Fibroblast of skin of left biceps (primary cell): ENCODE measurements around the gene CELA3A.
"Not testable (repeated sequence)": the region's sequence is repeated elsewhere in the genome, so short reads cannot be mapped to it uniquely, and the experiment has no call there.

ENCODE experiments used
- DNase-seq, 2 experiments: peaks; one replicate each; pipeline ENCODE4 v3.0.0-alpha.2; 2013; ENCODE audit warnings: low read depth in 2 of 2

The CELA3A gene

DNA sequence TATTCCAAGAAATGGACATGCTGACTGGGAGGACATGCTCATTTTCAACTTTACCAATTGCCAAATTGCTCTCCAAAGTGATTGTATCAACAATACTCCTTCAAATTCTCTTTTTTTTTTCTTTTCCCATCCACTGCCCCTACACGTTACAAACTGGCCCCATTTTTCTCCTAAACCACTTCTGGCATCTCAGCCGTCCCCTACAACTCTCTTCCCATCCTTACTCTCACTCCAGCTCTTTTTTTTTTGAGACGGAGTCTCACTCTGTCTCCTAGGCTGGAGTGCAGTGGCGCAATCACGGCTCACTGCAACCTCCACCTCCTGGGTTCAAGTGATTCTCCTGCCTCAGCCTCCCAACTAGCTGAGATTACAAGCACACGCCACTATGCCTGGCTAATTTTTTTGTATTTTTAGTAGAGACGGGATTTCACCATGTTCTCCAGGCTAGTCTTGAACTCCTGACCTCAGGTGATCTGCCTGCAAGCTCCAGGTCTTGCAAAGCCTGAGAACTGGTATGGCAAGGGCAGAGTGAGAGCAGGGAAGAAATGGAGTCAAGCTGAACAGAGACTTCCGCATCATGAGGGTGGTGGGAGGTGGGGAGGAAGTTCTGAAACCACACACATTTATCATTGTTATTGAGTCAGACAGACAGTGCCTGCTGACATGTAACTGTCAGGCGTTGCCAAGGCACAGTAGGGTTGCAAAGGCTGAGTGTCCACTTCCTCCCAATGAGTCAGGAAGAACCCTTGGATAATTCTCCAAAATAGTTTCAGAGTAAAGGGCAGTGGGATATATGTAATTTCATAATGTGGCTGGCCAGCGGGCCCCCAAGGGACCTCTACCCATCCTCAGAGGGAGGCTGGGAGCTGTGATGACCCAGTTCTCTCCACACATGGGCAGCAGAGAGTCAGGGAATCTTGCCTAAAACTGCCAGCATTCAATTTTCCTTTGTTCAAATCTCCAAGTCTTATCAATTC is 17.4 kb downstream of the CELA3A start:
- DNase-seq = peak; percentile 75

DNA sequence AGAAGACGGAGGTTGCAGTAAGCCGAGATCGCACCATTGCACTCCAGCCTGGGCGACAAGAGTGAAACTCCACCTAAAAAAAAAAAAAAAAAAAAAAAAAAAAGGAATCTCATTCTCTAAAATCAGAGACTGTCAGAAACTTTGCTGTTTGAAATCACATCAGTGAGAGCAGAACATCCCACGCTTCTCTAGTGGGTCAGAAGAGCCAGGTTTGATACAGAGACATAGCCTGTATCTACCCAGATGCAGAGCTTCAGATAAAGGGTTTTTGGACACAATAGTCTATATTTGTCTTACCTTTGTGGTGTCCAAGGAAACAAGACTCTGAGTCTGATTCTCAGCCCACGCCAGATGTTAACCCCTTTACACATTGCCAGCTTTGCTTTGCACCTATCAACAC is 19.6 kb downstream of the CELA3A start:
- no peak for DNase-seq

DNA sequence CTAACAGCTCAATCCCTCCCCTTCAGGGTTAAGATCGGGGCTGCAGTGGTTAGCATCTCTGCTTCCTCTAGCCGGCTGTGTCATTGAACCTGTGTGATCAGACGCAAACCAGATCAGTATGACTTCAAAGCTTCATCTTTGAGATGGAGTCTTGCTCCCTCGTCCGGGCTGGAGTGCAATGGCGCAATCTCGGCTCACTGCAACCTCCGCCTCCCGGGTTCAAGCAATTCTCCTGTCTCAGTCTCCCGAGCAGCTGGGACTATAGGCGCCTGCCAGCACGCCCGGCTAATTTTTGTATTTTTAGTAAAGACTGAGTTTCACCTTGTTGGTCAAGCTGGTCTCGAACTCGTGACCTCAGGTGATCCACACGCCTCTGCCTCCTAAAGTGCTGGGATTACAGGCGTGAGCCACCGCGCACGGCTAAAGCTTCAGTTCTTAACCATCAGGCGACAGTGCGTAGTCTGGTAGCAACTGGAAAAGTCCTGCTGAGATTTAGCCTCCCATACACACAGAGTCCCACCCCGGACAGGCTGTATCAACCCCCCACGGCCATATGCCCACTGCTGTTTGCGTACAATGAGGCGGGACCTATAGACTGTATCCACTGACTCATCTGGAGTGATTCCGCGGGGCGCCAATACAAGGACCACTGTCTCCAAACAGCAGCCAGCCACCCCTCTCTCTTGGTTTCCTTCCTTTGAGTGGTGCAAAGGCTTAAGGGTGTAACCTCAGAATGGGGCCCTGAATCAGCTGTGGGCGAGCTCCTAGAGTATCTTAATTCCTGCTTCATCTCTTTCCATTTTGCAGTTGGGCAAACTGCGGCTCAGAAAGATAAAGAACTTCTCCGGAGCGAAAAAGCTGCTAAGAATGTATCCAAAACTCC is 23.3 kb downstream of the CELA3A start:
- DNase-seq = peak; percentile 58 to 60

DNA sequence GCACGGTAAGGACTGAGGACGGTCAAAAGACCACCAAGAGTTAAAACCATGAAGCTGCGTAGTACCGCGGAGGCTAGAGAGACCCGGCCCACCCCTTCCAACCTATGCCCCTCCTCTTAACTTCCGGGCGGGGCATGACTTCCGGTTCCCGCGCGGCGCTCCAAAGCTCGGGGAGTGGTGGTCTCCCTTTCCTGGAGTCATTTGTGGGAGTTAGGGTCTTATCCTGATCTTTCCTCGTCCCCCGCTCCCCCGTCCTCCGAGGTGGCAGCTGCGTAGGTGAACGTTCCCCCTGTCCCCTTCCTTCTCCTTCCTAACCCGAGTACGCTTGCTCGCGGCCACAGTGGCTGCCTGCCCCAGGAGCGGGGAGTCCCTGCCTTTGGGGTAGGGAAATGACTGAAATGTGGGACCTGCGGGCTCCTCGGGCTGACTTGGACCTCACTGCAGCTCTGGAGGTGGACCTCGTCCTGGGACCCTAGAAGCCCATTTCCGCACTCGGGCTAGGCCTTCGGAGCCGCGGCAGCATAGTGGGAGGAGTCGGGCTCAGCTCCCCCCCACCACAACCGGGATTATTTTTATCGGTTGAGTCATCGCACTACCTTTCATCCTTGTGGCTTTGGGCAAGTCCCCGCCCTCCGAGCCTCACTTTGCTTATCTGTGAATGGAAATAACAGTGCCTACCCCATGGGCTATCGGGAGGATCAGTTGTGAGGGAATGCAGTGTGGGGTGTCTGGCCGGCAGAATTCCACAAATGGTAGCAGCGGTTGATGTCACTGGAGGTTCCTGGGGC is 24.1 kb downstream of the CELA3A start:
- peak; percentile 60 to 64 for DNase-seq

DNA sequence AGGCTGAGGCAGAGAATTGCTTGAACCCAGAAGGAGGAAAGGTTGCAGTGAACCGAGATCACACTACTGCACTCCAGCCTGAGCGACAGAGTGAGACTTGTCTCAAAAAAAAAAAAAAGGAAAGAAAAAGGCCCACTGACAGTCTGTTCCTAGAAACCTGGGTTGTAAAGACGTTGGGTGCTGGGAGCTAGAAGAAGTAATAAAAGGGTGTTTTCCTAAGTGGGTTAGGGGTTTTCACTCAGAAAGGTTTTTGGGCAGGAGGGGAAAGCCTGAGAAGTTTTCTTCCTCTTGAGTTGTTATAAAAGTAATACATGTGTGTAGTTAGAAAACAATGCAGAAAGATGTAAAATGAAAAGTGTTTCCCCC is 25.4 kb downstream of the CELA3A start:
- no peak for DNase-seq

DNA sequence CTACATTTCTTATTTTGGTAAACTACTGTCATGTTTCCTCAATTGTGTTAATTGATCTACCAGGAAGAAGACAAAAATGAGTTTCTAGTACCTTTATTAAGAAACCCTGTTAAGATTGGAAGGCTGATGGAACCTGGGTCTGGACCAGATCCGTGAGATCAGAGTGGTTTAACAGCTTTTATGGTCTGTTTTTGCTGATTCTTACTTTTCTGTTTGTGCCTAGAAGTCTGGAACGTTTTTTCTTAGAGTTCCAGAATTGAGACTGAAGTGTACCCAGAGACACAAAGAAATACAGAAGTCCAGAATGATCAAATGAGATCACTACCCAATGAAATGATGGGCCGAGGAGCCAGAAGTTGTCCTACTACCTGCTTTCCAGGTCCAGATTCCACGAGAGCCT is 28.6 kb downstream of the CELA3A start:
- DNase-seq = no peak

DNA sequence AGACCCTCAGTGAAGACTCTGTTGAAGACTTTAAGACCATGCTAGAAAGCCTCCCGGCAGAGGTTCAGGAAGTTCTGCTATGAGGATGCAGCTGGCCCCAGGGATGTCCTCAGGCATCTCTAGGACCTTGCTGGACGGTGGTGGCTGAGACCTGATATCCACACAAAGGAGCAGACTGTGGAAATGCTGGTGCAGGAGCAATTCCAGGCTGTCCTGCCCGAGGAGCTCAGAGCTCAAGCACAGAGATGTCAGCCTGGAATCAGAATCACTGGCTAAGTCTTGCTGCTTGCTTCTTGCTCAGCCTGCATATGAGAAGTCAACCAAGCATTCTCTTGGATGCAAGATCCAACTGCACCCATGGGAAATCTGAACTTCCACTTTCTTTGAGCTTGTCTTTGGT is 29.0 kb downstream of the CELA3A start:
- no peak for DNase-seq

DNA sequence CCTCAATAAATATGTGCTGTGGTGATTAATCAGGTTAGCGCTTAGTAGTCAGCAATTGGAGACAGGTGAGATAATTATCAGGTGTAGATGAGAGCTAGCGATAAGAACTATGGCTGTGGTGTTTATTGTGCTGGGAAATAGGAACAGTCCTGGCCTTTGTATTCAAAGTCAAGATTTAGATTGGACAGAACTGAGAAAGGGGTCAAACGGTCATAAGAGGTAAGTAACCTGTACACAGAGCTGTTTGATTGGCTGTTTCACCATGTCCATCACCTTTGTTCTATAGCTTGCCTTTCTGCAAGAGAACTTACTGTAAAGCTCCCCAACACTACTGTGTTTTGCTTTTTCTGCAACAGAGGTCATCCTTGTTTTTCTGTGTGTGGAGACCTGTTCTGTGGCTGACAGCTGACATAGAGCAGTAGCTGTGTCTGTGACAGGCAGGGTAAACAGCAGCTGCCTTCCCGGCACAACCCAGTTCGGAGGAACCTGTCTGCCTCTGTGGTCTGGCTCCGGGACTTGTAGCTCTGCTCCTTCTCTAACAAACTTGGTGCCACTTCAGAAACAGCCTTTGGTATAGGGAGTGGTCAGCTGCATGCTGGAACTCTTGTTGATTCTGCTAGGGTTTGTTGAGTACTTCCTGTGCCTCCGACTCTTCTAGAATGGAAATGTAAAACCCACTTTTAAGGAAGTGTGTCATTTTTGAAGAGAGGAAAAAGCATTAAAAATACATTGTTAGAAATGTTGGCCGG is 29.9 kb downstream of the CELA3A start:
- DNase-seq = no peak

DNA sequence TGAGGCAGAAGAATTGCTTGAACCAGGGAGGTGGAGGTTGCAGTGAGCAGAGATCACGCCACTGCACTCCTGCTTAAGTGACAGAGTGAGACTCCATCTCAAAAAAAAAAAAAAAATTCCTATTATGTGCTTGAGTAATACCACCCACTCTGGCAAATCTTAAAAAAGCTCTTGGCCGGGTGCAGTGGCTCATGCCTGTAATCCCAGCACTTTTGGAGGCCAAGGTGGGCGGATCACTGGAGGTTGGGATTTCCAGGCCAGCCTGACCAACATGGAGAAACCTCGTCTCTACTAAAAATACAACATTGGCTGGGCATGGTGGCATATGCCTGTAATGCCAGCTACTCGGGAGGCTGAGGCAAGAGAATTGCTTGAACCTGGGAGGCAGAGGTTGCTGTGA is 33.4 kb downstream of the CELA3A start:
- not testable (repeated sequence) for DNase-seq

DNA sequence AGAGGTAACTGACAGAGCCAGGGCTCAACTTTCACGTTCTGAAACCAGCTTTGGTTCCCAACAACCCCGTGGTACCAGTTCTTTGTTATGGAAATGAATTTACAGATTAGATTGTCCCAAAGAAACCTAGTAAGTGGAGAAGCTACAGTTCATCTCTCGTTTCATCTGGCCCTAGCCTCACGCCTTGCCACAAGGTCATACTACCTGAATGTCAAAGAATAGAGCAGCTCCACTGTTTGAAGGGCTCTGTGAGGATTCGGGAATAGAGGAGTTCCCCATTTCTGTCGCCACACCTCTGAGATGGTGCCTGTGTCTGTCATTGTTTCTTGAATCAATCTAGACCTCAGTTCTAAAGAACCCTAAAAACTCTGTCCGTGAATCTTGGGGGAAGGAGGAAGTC is 36.1 kb downstream of the CELA3A start:
- no peak for DNase-seq

DNA sequence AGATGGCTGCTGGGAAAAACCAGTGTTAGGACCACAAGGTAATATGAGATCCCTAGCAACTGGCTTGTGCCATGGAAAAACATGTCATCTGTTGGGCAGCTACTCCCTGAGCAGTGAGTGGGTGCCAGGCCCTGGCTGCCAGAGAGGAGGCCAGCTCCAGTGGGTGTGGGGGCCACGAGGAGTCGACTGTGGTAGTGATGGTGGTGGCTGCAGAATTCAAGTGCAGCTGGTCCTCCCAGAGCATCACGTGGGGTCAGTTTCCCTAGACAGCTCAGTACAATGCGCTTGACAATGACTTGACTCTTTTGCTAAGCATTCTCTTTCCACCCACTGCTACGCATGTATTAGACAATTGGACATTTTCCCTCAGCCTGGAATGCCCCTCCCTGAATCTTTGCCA is 36.6 kb downstream of the CELA3A start:
- no peak for DNase-seq

DNA sequence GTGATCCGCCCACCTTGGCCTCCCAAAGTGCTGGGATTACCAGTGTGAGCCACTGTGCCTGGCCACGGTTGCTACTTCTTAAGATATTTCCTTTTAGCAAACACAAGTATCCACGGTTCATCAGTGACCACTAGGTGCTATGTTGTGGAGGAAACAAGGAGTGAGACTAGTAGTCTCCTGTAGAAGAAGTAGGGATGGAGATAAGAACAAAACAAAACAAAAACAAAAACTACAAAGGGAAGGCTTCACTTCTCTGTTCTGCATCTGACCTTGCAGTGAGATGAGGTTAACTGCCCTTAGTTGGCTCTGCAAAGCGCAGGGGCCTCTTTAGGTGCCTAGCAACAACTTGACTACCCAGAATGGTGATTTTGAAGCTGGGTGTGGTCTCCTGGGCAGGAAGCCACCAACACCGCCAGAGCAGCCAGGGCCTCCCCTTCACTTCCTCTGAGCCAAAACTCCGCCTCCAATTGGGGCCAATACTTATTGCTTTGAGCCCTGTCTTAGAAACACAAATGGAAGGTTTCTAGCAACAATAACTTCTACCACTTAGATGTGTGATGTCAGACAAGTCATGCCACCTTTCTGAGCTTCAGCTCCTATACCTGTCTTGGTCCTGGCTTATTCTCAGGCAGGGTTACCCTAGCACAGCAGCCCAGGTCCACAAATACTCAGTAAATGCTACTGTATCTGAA is 38.3 kb downstream of the CELA3A start:
- no peak for DNase-seq

DNA sequence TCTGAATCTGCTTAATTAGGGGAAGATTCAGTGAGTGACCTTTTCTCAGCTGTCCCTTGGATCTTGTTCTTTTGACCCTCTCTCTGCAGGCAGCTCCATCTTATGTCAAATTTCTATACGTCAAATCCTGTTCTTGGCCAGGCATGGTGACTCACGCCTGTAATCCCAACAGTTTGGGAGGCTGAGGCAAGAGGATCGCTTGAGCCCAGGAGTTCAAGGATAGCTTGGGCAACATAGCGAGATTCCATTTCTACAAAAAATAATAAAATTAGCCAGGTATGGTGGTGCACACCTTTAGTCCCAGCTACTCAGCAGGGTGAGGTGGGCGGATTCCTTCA is 38.8 kb downstream of the CELA3A start:
- no peak for DNase-seq

DNA sequence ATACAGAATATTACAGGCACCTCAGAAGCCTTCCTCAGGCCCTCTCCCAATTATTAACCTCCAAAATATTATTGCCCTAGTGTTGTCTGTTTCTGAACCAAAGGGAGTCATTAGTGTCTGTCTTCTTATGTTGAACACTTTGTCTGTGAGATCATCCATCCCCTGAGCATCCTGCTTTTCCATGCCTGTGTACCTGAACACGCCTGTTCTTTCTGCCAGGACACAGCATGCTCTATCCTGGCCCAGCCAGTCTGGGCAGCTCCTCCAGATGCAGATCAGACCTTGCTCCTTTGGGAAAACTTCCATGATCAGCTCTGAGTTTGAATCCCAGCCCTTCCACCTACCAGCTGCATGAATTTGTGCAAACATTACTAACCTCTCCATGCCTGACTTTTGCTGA is 40.0 kb downstream of the CELA3A start:
- DNase-seq = no peak

DNA sequence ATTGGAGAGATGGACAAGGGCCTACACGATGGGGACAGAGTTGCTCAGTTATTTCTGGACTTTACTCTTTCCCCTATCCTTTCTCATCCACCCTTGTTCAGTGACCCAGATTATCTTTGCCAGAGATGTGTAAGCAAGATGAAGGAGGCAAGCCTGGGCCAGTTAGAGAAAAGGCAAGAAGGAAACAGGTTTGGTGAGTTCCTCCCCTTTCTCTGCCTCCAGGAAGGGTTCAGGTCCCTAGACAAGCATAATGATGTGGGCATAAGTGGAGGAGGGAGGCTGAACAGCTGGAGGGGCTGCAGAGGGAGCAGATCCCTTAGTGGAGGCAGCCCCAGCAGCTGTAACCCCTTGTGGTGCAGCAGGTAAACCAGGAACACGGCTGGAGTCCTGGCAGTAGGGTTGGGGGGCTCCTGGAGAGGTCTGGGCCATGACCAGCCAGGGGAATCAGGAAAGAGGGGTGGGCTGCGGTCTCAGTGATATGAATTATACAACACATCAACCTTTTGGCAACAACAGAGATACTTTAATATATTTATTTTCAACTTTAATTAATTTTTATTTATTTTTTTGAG is 41.8 kb downstream of the CELA3A start:
- DNase-seq = no peak

DNA sequence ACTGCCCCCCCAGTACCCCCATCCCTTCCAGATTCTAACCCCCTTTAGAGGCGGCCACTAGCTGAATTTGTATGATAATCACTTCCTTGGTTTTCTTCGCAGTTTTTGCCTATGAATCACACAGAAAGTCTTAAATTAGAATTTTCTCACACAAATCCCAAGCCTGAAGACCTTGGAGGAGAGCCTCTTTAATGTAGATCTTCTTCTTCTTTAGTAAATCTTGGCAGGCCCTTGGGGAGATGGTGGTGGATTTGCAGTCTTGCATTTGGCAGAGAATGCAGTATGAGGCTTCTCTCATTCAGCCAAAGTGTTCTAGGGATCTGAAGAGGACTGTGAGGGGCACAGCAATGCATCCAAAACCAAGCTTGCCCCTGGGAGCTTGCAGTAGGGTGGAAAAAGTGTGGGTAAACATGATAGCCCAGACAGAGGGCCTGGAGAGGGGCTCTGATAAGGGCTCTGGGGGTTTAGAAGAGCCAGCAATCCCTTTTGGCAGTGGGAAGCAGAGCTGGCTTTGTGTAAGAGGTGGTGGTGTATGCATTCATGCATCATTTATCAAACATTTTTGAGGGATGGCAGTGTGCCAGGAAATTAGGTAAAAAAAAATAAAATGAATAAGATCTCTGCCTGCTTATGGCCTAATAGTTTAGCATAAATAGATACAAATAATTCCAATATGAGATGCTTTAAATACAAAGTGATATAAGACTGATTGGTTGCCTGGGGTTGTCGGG is 43.4 kb downstream of the CELA3A start:
- peak; percentile 80 to 81 for DNase-seq

DNA sequence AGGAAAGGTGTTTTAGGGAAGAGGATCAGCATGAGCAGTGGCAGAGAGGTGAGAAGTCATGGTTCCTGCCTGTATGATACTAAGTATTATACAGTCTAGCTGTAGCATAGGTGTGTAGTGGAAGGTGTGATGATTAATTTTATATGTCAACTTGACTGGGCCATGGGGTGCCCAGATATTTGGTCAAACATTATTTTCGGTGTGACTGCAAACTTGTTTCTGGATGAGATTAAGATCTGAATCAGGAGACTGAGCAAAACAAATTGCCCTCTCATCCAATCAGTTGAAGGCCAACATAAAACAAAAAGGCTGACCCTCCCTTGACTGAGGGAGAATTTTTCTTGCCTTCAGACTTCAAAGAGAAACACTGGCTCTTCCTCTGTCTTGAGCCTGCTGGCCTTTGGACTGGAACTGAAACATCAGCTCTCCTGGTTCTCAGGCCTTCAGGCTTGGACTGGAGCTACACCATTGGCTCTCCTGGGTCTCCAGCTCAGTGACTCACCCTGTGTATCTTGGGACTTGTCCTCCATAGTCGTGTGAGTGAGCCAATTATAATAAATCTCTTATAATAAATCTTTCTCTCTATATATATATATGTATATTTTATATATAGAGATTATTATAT is 44.3 kb downstream of the CELA3A start:
- DNase-seq = no peak

DNA sequence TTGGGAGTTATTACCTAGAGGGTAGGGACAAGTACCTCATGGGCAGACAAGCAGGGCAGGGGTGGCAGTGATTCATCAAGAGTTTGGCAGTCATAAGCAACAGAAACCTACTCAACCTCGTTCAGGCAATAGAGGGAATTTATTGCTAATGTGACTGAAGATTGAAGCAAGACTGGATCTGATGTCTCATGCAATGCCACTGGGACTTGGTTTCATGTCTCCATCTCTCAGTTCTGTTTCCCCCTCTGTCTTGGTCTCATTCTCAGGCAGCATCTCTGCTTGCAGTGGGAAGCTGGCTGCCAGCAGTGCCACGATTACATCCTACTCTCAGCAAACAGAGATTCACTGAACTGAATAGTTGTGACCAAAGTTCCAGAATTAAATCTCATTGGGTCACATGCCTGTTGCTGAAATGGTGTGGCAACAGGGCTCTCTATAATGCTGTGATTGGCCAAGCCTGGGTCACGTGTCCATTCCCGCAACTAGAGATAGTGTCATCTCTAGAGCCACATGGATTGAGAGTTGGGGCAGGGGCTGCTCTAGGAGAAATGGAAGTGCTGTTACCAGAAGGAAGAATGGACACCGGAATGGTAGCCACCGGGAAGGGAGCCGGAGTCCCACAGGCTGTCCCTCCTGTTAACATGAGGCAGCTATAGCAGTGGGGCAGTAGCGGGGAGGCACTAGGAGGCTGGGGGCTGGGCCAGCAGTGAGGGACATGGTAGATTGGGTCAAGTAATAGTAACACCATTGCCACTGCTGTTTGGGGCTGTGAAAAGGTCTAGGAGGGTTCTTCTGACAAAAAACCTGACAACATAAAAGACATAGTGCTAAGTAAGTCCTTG is 47.1 kb downstream of the CELA3A start:
- DNase-seq = no peak
